NAMALWA (cell line): ENCODE measurements around the gene ADGRV1.
"Not testable (repeated sequence)": the region's sequence is repeated elsewhere in the genome, so short reads cannot be mapped to it uniquely, and the experiment has no call there.

Experiments used
- DNase-seq: peaks from one replicate; pipeline ENCODE4 v3.0.0-alpha.2; 2015; ENCODE audit warnings: low spot score

Gene ADGRV1

GRCh38 chr5:90601468-90601867 lies 42.9 kb downstream of the ADGRV1 start:
- DNase-seq, result no peak

GRCh38 chr5:90602681-90603080 lies 44.1 kb downstream of the ADGRV1 start:
- no peak for DNase-seq

- DNase-seq, result peak; percentile 24
These were observed 47.9 kb downstream of the ADGRV1 start for GRCh38 chr5:90606539-90606938.

GRCh38 chr5:90612919-90613318 lies 54.3 kb downstream of the ADGRV1 start:
- DNase-seq, result peak; percentile 21

GRCh38 chr5:90613459-90613858 lies 54.9 kb downstream of the ADGRV1 start:
- DNase-seq, result no peak

- DNase-seq, result no peak
These were observed 55.4 kb downstream of the ADGRV1 start for GRCh38 chr5:90613918-90614504.

- DNase-seq, result no peak
These were observed 56.8 kb downstream of the ADGRV1 start for GRCh38 chr5:90615355-90615754.

GRCh38 chr5:90618071-90618470 lies 59.5 kb downstream of the ADGRV1 start:
- no peak for DNase-seq

GRCh38 chr5:90619762-90620161 lies 61.2 kb downstream of the ADGRV1 start:
- not testable (repeated sequence) for DNase-seq

- DNase-seq, result no peak
These were observed 63.3 kb downstream of the ADGRV1 start for GRCh38 chr5:90621848-90622247.

GRCh38 chr5:90626493-90626892 lies 67.9 kb downstream of the ADGRV1 start:
- no peak for DNase-seq

GRCh38 chr5:90628492-90628891 lies 69.9 kb downstream of the ADGRV1 start:
- DNase-seq, result no peak

GRCh38 chr5:90632791-90633190 lies 74.2 kb downstream of the ADGRV1 start:
- no peak for DNase-seq

- no peak for DNase-seq
These were observed 78.4 kb downstream of the ADGRV1 start for GRCh38 chr5:90636948-90637347.

- DNase-seq, result no peak
These were observed 79.1 kb downstream of the ADGRV1 start for GRCh38 chr5:90637731-90638130.

- DNase-seq, result no peak
These were observed 80.3 kb downstream of the ADGRV1 start for GRCh38 chr5:90638878-90639277.

- DNase-seq, result peak; percentile 19
These were observed 82.0 kb downstream of the ADGRV1 start for GRCh38 chr5:90640484-90641059.

GRCh38 chr5:90641528-90641927 lies 82.9 kb downstream of the ADGRV1 start:
- DNase-seq, result no peak

GRCh38 chr5:90642706-90643229 lies 84.2 kb downstream of the ADGRV1 start:
- no peak for DNase-seq

GRCh38 chr5:90644132-90644531 lies 85.5 kb downstream of the ADGRV1 start:
- DNase-seq, result no peak

- DNase-seq, result no peak
These were observed 86.5 kb downstream of the ADGRV1 start for GRCh38 chr5:90645024-90645610.

- no peak for DNase-seq
These were observed 92.2 kb downstream of the ADGRV1 start for GRCh38 chr5:90650767-90651166.

GRCh38 chr5:90654215-90654614 lies 95.6 kb downstream of the ADGRV1 start:
- DNase-seq, result no peak

GRCh38 chr5:90655423-90655822 lies 96.8 kb downstream of the ADGRV1 start:
- no peak for DNase-seq
